GM18499 (cell line): ENCODE data around the gene CHL1.

Experiments used
- ATAC-seq: cut with Tn5 transposase; IDR thresholded peaks from one replicate; pipeline ENCODE4 v1.9.1; 2021; ENCODE audit warnings: moderate number of reproducible peaks; ENCODE audit not compliant: insufficient read depth, unreplicated experiment

Gene CHL1, protein sequence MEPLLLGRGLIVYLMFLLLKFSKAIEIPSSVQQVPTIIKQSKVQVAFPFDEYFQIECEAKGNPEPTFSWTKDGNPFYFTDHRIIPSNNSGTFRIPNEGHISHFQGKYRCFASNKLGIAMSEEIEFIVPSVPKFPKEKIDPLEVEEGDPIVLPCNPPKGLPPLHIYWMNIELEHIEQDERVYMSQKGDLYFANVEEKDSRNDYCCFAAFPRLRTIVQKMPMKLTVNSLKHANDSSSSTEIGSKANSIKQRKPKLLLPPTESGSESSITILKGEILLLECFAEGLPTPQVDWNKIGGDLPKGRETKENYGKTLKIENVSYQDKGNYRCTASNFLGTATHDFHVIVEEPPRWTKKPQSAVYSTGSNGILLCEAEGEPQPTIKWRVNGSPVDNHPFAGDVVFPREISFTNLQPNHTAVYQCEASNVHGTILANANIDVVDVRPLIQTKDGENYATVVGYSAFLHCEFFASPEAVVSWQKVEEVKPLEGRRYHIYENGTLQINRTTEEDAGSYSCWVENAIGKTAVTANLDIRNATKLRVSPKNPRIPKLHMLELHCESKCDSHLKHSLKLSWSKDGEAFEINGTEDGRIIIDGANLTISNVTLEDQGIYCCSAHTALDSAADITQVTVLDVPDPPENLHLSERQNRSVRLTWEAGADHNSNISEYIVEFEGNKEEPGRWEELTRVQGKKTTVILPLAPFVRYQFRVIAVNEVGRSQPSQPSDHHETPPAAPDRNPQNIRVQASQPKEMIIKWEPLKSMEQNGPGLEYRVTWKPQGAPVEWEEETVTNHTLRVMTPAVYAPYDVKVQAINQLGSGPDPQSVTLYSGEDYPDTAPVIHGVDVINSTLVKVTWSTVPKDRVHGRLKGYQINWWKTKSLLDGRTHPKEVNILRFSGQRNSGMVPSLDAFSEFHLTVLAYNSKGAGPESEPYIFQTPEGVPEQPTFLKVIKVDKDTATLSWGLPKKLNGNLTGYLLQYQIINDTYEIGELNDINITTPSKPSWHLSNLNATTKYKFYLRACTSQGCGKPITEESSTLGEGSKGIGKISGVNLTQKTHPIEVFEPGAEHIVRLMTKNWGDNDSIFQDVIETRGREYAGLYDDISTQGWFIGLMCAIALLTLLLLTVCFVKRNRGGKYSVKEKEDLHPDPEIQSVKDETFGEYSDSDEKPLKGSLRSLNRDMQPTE (N-terminal part only)

GRCh38 chr3:196311-197148, at the start of gene CHL1:
CHL1 (plus strand) TSS chr3:196763; CDS start chr3:319777, 123,014 bp downstream.
- no peak for ATAC-seq

- ATAC-seq = no peak
These were observed 44.9 kb upstream of the CHL1 start for GRCh38 chr3:151614-152189.

- no peak for ATAC-seq
These were observed 36.6 kb upstream of the CHL1 start for GRCh38 chr3:159974-160373.

DNA sequence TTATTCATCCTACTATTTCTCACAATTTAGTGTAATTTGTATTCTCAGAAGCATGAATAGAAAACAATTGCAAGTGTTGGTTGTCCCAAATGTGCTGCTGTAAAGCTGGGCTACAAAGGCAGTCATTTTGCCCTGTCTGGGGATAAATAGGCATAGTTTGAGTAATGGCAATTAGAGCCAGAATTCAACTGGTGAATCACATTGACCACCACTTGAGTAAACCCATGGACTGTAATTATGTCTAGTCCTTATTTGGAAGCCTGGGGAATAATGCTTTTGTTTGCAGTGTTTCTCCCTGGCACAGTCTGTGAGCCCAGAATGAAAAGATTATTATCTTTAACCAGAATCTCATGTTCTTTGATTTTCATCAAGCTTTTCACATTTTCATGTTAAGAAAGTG, 30.5 kb upstream of the CHL1 start:
- no peak for ATAC-seq

DNA sequence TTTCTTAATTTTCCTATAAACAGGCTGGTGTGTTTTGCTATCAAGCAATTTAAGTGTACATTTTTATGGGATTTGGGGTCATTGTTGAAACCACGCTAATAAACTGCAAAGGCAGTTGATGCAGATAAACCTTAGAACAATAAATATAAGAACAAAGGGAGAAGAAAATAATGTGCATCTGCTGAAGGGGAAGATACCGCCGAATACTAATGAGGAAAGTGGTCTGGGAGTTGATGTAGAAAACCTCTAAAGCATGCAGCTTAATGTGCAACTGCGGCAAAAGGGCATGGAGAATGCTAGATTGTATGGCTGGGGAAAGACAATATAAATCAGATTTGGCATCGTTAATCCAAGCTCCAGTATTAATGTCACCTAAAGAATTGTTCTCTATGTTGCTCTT, 29.8 kb upstream of the CHL1 start:
- no peak for ATAC-seq

GRCh38 chr3:173886-174285, 22.7 kb upstream of the CHL1 start:
- peak; percentile 76 for ATAC-seq

DNA sequence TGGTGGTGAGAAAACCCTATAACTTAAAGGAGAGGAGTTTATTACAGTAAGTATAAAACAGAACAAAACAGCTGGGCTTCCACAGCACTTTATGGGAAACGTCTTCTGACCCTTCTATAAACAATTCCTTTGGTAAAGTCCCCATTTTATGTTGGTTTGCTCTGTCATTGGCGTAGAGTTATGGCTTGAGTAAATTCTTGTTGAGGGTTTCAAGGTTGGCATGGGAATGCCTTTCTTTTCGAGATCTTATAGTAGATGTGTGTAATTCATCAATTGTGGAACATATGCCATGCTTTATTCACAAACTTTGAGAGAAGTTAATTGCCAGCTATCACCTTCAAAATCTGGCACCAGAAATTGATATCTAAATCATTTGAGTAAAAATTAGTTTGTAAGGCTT, 11.6 kb upstream of the CHL1 start:
- ATAC-seq = no peak

- no peak for ATAC-seq
These were observed 4.2 kb upstream of the CHL1 start for GRCh38 chr3:192215-192929.

DNA sequence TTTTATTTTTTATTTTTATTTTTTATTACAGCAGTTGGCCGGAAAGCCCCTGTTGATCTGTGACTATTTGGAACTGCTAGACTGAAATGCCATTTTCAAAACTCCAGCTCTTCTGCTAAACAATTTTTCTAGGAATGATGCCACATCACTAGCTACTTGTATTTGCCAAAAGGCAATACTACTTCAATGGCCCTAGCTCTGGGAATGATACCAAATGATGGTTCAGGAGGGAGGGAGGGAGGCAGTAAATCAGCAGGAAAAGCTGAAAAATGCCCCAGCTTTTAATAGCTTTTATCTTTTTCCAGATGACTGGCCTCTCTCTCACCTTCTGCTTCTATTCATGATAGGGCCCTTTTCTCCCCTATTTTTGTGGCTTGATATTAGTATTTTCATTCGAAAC, 2.6 kb upstream of the CHL1 start:
- no peak for ATAC-seq

GRCh38 chr3:194421-194820, 2.1 kb upstream of the CHL1 start:
- ATAC-seq = no peak

DNA sequence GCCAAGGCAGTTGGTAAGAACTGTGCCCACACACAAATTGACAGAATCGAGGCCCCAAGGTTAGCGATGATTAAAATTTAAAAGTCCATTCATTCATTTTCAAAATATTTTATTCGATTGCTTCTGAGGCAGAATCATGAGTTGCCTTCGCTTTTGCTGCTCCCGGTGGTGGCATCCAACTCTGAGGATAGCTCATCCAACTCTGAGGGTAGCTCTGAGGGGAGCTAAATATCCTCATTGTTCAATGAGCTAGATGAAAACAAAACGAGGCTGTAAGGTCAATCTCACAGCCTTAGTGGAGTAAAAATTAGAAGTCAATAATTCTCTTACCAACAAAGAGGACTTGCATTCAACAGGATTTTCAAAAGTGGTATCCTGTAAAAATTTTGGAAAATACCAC, 897 bp upstream of the CHL1 start:
- no peak for ATAC-seq

DNA sequence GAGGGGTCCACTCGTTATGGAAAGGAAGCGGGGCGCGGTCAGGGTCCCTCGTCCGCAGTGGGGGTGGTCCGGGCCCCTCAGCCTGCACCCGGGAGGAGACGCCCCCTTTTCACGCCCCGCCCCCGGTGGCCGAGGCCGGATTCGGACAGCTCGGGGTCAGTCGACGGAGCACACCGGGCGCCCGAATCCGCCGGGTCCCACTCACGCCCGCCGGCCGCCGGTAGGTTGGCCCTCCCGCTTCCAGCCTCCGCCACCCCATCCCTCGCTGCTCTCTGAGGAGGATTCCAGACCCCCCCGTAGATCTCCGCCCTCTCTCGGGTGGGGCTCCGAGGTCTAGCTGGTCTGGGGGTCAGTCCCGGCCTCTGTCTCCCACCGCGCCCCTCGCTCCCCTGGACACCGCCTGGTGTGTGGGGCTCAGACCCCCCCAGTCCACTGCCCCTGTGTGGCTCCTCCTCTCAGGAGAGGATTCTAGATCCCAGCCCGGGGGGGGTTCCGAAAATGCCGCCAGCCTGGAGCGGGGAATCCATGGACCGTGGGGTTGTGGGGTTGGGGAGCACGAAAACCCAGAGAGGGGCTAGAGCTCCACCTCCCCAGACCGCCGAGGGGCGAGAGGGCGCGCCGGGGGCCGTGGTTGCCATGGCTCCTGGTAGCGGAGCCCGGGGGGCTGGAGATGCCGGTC, 725 bp downstream of the CHL1 start:
- ATAC-seq = no peak

DNA sequence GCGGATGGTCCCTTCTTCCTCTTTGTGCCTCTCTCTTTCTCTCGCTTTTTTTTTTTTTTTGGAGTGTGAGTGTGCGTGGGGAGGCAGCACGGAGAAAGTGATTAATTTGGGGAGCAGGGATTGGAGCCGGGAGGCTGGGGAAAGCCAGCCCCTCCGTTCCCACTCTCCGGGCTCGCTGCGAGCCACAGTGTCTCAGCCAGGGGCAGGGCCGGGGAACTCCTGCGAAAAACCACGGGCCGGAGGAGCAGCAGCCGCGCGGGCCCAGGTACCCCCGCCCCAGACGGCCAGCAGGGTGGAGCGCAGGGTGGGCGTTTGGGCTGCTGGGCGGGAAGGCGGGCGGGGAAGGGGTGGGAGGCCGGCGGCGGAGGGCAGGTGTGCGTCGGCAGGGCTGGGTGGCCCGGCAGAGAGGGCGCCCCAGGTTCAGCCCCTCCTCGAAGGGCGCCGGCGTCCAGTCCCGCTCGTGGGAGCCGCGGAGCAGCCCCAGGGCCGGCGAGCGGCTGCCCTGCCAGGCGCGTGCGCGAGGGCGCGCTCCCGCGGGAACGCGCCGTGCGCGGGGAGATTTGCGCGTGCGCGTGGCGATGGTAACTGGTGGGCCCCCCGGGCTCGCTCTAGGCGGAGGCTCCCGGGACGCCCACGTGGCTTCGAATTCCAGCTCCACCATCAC, 1.4 kb downstream of the CHL1 start:
- no peak for ATAC-seq

- ATAC-seq = no peak
These were observed 3.3 kb downstream of the CHL1 start for GRCh38 chr3:199835-200234.

DNA sequence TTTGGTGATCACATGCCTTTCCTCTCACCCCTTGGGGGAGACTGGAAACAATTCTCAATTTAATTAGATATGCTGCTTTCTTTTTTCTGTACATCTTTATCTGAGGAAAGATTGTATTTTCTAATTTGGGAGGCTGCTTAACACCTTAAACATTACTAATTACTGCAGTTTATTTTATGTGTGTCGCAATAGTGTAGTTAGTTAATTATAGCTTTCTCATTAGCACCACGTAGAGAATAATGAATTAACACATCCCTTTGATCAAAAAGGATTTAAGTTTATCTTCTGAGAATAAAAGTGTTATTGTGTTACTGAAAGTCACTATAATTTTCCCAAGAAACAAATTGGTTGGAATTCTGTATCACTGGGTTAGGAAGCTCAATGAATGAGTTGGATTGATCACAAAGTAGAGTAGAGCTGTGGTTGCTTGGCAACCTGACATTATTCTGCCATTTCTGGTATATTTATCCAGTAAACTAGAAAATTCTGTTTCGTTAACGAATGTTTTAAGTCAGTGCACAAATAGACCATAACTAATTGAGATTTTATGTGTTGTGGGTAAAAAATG, 4.3 kb downstream of the CHL1 start:
- no peak for ATAC-seq

DNA sequence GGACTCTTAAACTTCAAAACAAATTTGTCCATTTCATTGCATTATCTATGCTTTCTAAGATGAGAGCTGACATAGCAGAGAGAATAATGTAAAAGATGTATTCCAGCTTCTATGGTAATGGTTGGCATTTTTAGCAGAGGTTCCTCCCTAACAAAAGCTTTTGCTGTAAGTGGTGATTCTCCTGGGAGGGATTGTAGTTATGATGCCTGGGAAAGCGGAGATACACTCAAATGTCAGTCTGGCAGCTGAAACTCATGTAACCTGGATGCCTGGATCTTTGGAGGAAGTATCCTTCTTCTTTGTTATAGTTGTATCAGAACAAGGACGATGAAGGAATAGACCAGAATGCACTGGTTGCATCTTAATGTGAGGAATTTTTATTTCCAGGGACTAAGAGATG, 7.5 kb downstream of the CHL1 start:
- no peak for ATAC-seq

- no peak for ATAC-seq
These were observed 11.4 kb downstream of the CHL1 start for GRCh38 chr3:207973-208372.

DNA sequence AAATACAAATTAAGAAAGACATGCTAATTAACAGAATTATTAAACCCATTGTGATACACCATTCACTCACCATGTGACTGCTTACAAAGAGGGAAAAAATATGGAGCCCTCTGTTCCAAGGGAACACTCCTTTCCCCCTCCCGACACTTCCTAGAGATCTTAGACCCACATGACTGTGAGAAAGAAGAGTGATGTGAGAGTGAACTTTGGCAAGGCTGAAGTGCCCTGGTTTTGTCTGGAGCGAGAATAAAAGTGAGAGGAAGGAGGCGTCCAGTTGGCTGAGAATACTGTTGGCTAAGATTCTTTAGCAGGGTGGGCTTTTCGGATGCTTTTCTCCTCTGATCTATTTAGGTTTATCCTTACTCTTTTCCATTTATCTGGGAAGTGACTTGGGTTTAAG, 14.1 kb downstream of the CHL1 start:
- ATAC-seq = no peak
